DOHH2 (cell line): ENCODE measurements around the gene ANO10.

Experiments
- H3F3A ChIP-seq: fragments of 200-600 bp; sonication (generic), shearing (Covaris generic); 2 replicates; pipeline ENCODE4 v1.6.0; 2016; ENCODE audit warnings: antibody characterized with exemption, mild to moderate bottlenecking; ENCODE audit not compliant: control insufficient read depth, insufficient read depth
- H3K27ac ChIP-seq: fragments of 200-600 bp; sonication (generic); 2 replicates; pipeline ENCODE4 v1.5.1; 2014; ENCODE audit warnings: low read depth, mild to moderate bottlenecking, low read length, moderate library complexity
- H3K27me3 ChIP-seq: fragments of 200-600 bp; sonication (generic); 2 replicates; pipeline ENCODE4 v1.6.1; 2014; ENCODE audit warnings: mild to moderate bottlenecking, low read length, mixed read lengths; ENCODE audit not compliant: control insufficient read depth
- H3K36me3 ChIP-seq: fragments of 200-600 bp; sonication (generic); 2 replicates; pipeline ENCODE4 v1.6.1; 2014; ENCODE audit warnings: mild to moderate bottlenecking, low read length, moderate library complexity, mixed read lengths; ENCODE audit not compliant: control insufficient read depth
- H3K4me1 ChIP-seq: fragments of 200-600 bp; sonication (generic); 2 replicates; pipeline ENCODE4 v1.6.1; 2014; ENCODE audit warnings: mild to moderate bottlenecking, low read length, mixed read lengths; ENCODE audit not compliant: control insufficient read depth
- H3K4me2 ChIP-seq: fragments of 200-600 bp; sonication (generic); 2 replicates; pipeline ENCODE4 v1.6.0; 2014; ENCODE audit warnings: mild to moderate bottlenecking, low read length, moderate library complexity
- H3K4me3 ChIP-seq: fragments of 200-600 bp; sonication (generic); 2 replicates; pipeline ENCODE4 v1.5.1; 2014; ENCODE audit warnings: mild to moderate bottlenecking, low read length, mixed read lengths
- H3K79me2 ChIP-seq: fragments of 200-600 bp; sonication (generic); 2 replicates; pipeline ENCODE4 v1.6.1; 2014; ENCODE audit warnings: mild to moderate bottlenecking, low read length, mixed read lengths; ENCODE audit not compliant: control insufficient read depth
- H3K9me2 ChIP-seq: fragments of 200-600 bp; sonication (generic); replicated peaks from 2 replicates; pipeline ENCODE4 v1.6.1; 2014; ENCODE audit warnings: mild to moderate bottlenecking, low read length, mixed read lengths; ENCODE audit not compliant: control insufficient read depth
- H3K9me3 ChIP-seq: fragments of 200-600 bp; sonication (generic); 2 replicates; pipeline ENCODE4 v1.6.1; 2014; ENCODE audit warnings: antibody characterized with exemption, low read length, mixed read lengths; ENCODE audit not compliant: control insufficient read depth, insufficient read depth
- H4K20me1 ChIP-seq: fragments of 200-600 bp; sonication (generic); 2 replicates; pipeline ENCODE4 v1.6.0; 2014; ENCODE audit warnings: low read depth, mild to moderate bottlenecking, antibody characterized with exemption, low read length, moderate library complexity; ENCODE audit not compliant: control insufficient read depth, insufficient read depth
- CTCF ChIP-seq: fragments of 200-600 bp; sonication (generic); IDR thresholded peaks from one replicate; pipeline ENCODE4 v1.5.1; 2014; ENCODE audit warnings: antibody characterized with exemption, mild to moderate bottlenecking, low read depth, low read length; ENCODE audit not compliant: poor library complexity, severe bottlenecking
- EZH2phosphoT487 ChIP-seq: fragments of 200-600 bp; sonication (generic); IDR thresholded peaks from 2 replicates; pipeline ENCODE4 v1.6.1; 2017; ENCODE audit warnings: borderline replicate concordance, mild to moderate bottlenecking, antibody characterized with exemption, low read length, moderate library complexity, mixed read lengths

Gene ANO10

GRCh38 chr3:43364494-43364893 lies 257.3 kb downstream of the ANO10 start:
- Histone ChIP-seq H3K4me3 (no peak overlapping the region), H3K79me2 (no peaks in the 10 kb centered on the region), H3K36me3 (no peaks in the 10 kb centered on the region), H4K20me1 (no peaks in the 10 kb centered on the region), H3F3A (no peaks in the 10 kb centered on the region), H3K4me2 (no peak overlapping the region), H3K27me3 (no peaks in the 10 kb centered on the region), H3K9me2 (no peaks in the 10 kb centered on the region), H3K27ac (no peak overlapping the region), H3K9me3 (no peaks in the 10 kb centered on the region), H3K4me1 (no peaks in the 10 kb centered on the region)
- no peak for TF ChIP-seq CTCF
- no peak for TF ChIP-seq EZH2phosphoT487

GRCh38 chr3:43363621-43364266 lies 258.1 kb downstream of the ANO10 start:
- H3K4me1 ChIP-seq: no peaks in the 10 kb centered on the region
- no peak overlapping the region for H3K4me3 ChIP-seq
- no peaks in the 10 kb centered on the region for H3K27me3 ChIP-seq
- TF ChIP-seq CTCF: no peak
- TF ChIP-seq EZH2phosphoT487: no peak
- H3K79me2 ChIP-seq: no peaks in the 10 kb centered on the region
- no peak overlapping the region for H3K27ac ChIP-seq
- no peaks in the 10 kb centered on the region for H4K20me1 ChIP-seq
- no peaks in the 10 kb centered on the region for H3F3A ChIP-seq
- no peak overlapping the region for H3K4me2 ChIP-seq
- no peaks in the 10 kb centered on the region for H3K9me3 ChIP-seq
- H3K36me3 ChIP-seq: no peaks in the 10 kb centered on the region
- H3K9me2 ChIP-seq: no peaks in the 10 kb centered on the region

GRCh38 chr3:43362961-43363360 lies 258.9 kb downstream of the ANO10 start:
- Histone ChIP-seq H3K79me2 (no peaks in the 10 kb centered on the region), H3K4me1 (no peaks in the 10 kb centered on the region), H3K27ac (no peak overlapping the region), H3K4me3 (no peak overlapping the region), H3K4me2 (no peak overlapping the region), H3K9me2 (no peaks in the 10 kb centered on the region), H3K36me3 (no peaks in the 10 kb centered on the region), H4K20me1 (no peaks in the 10 kb centered on the region), H3F3A (no peaks in the 10 kb centered on the region), H3K27me3 (no peaks in the 10 kb centered on the region), H3K9me3 (no peaks in the 10 kb centered on the region)
- TF ChIP-seq EZH2phosphoT487 (no peak), CTCF (no peak)
